Gastrocnemius medialis (tissue), 4 donors: ENCODE measurements around the gene EFHD2.

ENCODE experiments used
- POLR2A ChIP-seq, 2 donors: fragments of 450-650 bp; IDR thresholded peaks; one replicate each; pipeline ENCODE4 v1.6.1; 2017; ENCODE audit warnings: antibody characterized with exemption in 2 of 2, mild to moderate bottlenecking in 2 of 2, moderate library complexity in 2 of 2
- TF ChIP-seq, protein P1 (sequence below), 5 experiments: fragments of 450-650 bp in 3 of 5; fragments of 200-600 bp in 2 of 5; sonication (generic) in 2 of 5; IDR thresholded peaks in 4 of 5; conservative IDR thresholded peaks in 1 of 5; 1 replicate in 4 of 5; 2 replicates in 1 of 5; pipeline ENCODE4 v1.5.1; 2016 to 2019; ENCODE audit warnings: antibody characterized with exemption in 5 of 5, mild to moderate bottlenecking in 3 of 5, moderate library complexity in 3 of 5

DNA sequence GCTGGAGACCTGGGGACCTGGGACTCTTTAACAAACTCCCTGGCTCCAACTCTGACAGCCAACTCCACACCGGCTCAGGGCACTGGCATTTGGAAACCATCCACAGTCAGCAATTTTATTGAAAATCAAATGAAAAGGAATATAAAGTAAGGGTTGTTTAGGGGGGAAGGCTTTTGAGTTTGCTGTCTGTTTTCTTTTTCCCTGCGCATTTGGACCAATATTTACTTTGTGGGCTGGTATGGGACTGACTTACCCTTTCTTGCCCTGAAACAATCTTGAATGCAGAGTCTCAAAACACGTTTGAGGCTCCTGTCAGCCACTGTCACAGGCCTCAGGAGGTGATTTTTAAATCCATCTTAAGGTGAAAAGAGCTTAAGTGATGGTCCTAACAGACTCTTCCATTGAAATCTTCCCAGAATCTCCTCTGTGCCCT lies 15.4 kb upstream of the EFHD2 start:
- TF ChIP-seq, protein P1, sequence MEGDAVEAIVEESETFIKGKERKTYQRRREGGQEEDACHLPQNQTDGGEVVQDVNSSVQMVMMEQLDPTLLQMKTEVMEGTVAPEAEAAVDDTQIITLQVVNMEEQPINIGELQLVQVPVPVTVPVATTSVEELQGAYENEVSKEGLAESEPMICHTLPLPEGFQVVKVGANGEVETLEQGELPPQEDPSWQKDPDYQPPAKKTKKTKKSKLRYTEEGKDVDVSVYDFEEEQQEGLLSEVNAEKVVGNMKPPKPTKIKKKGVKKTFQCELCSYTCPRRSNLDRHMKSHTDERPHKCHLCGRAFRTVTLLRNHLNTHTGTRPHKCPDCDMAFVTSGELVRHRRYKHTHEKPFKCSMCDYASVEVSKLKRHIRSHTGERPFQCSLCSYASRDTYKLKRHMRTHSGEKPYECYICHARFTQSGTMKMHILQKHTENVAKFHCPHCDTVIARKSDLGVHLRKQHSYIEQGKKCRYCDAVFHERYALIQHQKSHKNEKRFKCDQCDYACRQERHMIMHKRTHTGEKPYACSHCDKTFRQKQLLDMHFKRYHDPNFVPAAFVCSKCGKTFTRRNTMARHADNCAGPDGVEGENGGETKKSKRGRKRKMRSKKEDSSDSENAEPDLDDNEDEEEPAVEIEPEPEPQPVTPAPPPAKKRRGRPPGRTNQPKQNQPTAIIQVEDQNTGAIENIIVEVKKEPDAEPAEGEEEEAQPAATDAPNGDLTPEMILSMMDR (IDR thresholded peaks at IDR 0.05 in 4 of 5, conservative IDR thresholded peaks at IDR 0.05 in 1 of 5): no peak
- no peak for TF ChIP-seq POLR2A (IDR thresholded peaks at IDR 0.05)
